Activated CD8-positive, alpha-beta memory T cell treated with anti-CD3 and anti-CD28 coated beads for 36 hours (primary cell): ENCODE data around the gene MYL3. TPM values are rescaled to one million over a fixed set of nuclear protein-coding genes. Genes with fewer than 3 reads are reported as not detected.
"Not testable (repeated sequence)": the region's sequence is repeated elsewhere in the genome, so short reads cannot be mapped to it uniquely, and the experiment has no call there.

Experiments
- CTCF ChIA-PET: fragments of 350-600 bp; sonication (Branson Sonifier 250); formaldehyde crosslinking; loops from one replicate; lab custom pipeline; 2021; ENCODE audit warnings: antibody characterized with exemption; lab: Charles Lee
- POLR2A ChIA-PET: fragments of 350-600 bp; sonication (Branson Sonifier 250); formaldehyde crosslinking; loops from one replicate; lab custom pipeline; 2021; ENCODE audit warnings: antibody characterized with exemption; lab: Charles Lee
- total RNA-seq, 2 experiments: library from RNA; stranded (reverse); gene quantifications; one replicate each; pipeline ENCODE4 v1.2.3, GENCODE V29; 2021

Gene MYL3
- not detected for total RNA-seq

DNA sequence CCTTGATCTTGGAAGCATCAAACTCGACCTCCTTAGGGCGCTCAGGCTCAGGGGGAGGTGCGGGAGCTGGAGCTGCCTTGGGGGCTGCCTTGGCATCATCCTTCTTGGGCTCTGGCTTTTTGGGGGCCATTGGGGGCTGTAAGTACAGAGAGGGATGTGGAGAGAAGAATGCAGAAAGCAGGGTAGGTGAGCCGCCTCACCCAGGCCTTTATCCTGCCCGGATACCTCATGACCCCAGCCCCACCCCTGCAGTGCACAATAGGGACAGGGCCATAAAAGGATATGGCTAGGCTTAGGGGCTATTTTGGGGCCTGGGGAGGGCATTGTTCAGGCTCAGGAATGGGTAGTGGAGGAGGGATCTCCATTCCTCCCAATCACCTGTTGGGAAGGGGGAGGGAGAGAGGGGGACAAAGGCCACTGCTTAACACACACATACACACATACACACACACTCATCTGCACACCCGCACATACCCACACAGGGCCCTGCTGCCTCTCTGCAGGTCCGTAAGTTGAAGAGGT is at the start of gene MYL3:
TSS of gene MYL3 (minus strand) at position 184 of the 522 bp plus-strand sequence. CDS start at position 130, 54 bp downstream.
- ChIA-PET CTCF (no interaction called here), POLR2A (no interaction called here)

DNA sequence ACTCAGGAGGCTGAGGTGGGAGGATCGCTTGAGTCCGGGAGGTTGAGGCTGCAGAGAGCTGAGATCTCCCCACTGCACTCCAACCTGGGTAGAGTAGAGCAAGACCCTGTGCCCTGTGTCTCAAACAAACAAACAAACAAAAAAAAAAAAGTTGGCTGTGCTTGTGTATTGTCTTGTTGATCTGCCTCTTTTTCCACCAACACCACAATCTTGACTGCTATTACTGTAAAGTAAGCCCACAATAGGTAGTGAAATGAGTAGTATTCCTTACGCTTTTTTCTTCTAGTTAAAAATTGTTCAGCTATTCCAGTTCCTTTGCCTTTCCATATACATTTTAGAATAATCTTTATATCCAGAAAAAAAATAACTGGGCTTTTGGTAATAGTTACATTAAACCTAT is 49.7 kb upstream of the MYL3 start:
- ChIA-PET POLR2A (interaction anchor here (0.7 kb wide), 1 partner anchor 75 kb away, joined by 4 read pairs; no protein-coding TSS in a partner anchor), CTCF (interaction anchor here (0.6 to 3.3 kb wide), 5 partner anchors 10 to 208 kb away, joined by 3 to 15 read pairs (median 3); no protein-coding TSS in a partner anchor)

GRCh38 chr3:46910914-46911313 is 47.7 kb upstream of the MYL3 start:
- POLR2A ChIA-PET = not testable (repeated sequence)
- CTCF ChIA-PET = interaction anchor here (3.3 kb wide), 1 partner anchor 12 kb away, joined by 15 read pairs; no protein-coding TSS in a partner anchor

- POLR2A ChIA-PET = interaction anchor here (1.0 kb wide), 1 partner anchor 254 kb away, joined by 5 read pairs; the partner anchor contains the start of gene SETD2
- CTCF ChIA-PET = interaction anchor here (0.8 to 1.8 kb wide), 15 partner anchors 15 to 212 kb away, joined by 3 to 8 read pairs (median 4); partner anchors contain the start of genes NBEAL2 and PTH1R
Observed at GRCh38 chr3:46910166-46910760, 47.0 kb upstream of the MYL3 start.

DNA sequence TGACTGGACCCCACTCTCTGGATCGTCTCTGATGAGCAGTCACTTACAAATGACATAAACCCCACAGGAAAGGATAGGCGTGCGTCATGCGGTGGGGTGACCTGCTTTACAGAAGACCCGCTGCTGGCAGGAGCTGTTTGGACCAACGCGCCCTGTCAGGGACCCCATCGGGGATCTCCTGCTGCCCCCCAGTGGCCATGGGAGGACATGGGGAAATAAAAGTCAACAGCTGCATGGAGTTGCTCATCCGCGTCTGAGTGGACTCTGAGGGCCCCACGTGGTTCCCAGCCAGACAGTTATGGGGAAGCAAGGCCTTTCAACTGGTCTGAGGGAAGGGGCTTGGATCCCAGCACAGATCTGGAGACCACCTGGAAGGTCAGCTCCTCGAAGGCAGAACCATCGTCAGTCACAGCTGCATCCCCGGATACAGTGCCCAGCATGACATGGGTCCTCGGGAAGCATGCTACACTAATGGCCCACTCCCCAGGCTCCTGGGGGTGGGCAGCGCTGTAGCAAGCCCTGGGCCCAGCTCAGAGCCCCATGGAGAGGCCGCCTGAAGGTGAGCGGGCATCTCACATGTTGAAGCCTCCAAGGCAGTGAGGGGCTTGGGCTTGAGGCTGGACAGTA is 46.4 kb upstream of the MYL3 start:
- ChIA-PET CTCF (interaction anchor here (0.8 to 1.8 kb wide), 18 partner anchors 9 to 212 kb away, joined by 3 to 8 read pairs (median 4); partner anchors contain the start of genes NBEAL2 and PTH1R), POLR2A (interaction anchor here (1.0 kb wide), 1 partner anchor 254 kb away, joined by 5 read pairs; the partner anchor contains the start of gene SETD2)

- ChIA-PET CTCF (interaction anchor here (0.8 to 1.8 kb wide), 16 partner anchors 8 to 207 kb away, joined by 3 to 8 read pairs (median 4); partner anchors contain the start of gene NBEAL2), POLR2A (interaction anchor here (1.0 kb wide), 1 partner anchor 255 kb away, joined by 5 read pairs; the partner anchor contains the start of gene SETD2)
Observed at GRCh38 chr3:46908986-46909534, 45.8 kb upstream of the MYL3 start.

GRCh38 chr3:46908294-46908985 is 45.2 kb upstream of the MYL3 start:
- POLR2A ChIA-PET = no interaction called here

GRCh38 chr3:46907960-46908293 is 44.7 kb upstream of the MYL3 start:
- ChIA-PET POLR2A (no interaction called here), CTCF (no interaction called here)

More at GRCh38 chr3:46908294-46908985, 45.2 kb upstream of the MYL3 start:
- CTCF ChIA-PET = interaction anchor here (0.9 to 1.8 kb wide), 6 partner anchors 13 to 202 kb away, joined by 4 to 8 read pairs (median 6); partner anchors contain the start of gene NBEAL2

DNA sequence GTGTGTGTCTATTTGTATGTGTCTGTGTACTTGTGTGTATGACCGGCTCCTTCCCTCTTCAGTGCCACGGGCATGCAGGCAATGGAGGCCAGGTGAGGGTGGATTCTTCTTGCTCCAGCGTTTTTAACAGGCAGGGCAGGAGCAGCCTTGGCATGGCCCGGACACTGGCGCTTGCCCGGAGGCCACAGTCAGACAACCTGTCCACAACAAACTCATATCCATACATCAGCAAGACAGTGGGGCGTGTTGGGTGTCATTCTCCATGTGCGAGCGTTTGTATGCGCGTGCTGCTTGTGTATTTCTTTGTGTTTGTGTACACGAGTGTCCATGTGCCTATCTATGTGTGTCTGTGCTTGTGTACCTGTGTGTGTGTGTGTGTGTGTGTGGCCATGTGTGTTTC is 44.0 kb upstream of the MYL3 start:
- ChIA-PET POLR2A (no interaction called here), CTCF (no interaction called here)

GRCh38 chr3:46906471-46907058 is 43.3 kb upstream of the MYL3 start:
- ChIA-PET POLR2A (interaction anchor here (0.5 kb wide), 1 partner anchor 236 kb away, joined by 4 read pairs; no protein-coding TSS in a partner anchor), CTCF (no interaction called here)

GRCh38 chr3:46905661-46906451 is 42.6 kb upstream of the MYL3 start:
- POLR2A ChIA-PET = interaction anchor here (0.5 kb wide), 1 partner anchor 237 kb away, joined by 4 read pairs; no protein-coding TSS in a partner anchor
- CTCF ChIA-PET = no interaction called here

- ChIA-PET POLR2A (no interaction called here), CTCF (no interaction called here)
Observed at GRCh38 chr3:46905213-46905560, 41.9 kb upstream of the MYL3 start.

GRCh38 chr3:46904303-46905212 is 41.3 kb upstream of the MYL3 start:
- POLR2A ChIA-PET = no interaction called here

GRCh38 chr3:46903341-46904302 is 40.4 kb upstream of the MYL3 start:
- CTCF ChIA-PET = no interaction called here
- POLR2A ChIA-PET = no interaction called here

More at GRCh38 chr3:46904303-46905212, 41.3 kb upstream of the MYL3 start:
- CTCF ChIA-PET = no interaction called here

GRCh38 chr3:46902188-46902631 is 39.0 kb upstream of the MYL3 start:
- POLR2A ChIA-PET = no interaction called here

More at GRCh38 chr3:46902188-46902631, 39.0 kb upstream of the MYL3 start:
- CTCF ChIA-PET = no interaction called here
